ENCODE results near the gene ASTE1. TPM values are rescaled to one million over a fixed set of nuclear protein-coding genes. Genes with fewer than 3 reads are reported as not detected.

Gene ASTE1
- total and polyA plus RNA-seq, 2 of the 8 experiments (the other 6 are each of a cell fraction or from before 2014, with no cell fraction given): 6.4 TPM; not detected in 1

DNA sequence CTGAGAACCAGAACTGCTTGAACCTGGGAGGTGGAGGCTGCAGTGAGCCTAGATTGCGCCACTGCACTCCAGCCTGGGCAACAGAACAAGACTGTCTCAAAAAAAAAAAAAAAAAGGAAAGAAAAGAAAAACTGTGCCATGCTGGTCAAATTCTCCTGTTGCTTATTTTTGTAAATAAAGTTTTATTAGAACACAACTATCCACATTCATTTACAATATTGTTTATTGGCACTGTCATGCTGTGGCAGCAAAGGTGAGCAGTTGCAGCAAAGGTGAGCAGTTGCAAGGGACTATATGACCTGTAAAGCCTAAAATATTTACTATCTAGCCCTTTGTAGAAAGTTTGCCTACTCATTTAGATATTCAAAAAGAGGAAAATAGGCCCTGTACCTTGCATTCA, 18.3 kb downstream of the ASTE1 start (continued):
- TF ChIP-seq, protein P1, sequence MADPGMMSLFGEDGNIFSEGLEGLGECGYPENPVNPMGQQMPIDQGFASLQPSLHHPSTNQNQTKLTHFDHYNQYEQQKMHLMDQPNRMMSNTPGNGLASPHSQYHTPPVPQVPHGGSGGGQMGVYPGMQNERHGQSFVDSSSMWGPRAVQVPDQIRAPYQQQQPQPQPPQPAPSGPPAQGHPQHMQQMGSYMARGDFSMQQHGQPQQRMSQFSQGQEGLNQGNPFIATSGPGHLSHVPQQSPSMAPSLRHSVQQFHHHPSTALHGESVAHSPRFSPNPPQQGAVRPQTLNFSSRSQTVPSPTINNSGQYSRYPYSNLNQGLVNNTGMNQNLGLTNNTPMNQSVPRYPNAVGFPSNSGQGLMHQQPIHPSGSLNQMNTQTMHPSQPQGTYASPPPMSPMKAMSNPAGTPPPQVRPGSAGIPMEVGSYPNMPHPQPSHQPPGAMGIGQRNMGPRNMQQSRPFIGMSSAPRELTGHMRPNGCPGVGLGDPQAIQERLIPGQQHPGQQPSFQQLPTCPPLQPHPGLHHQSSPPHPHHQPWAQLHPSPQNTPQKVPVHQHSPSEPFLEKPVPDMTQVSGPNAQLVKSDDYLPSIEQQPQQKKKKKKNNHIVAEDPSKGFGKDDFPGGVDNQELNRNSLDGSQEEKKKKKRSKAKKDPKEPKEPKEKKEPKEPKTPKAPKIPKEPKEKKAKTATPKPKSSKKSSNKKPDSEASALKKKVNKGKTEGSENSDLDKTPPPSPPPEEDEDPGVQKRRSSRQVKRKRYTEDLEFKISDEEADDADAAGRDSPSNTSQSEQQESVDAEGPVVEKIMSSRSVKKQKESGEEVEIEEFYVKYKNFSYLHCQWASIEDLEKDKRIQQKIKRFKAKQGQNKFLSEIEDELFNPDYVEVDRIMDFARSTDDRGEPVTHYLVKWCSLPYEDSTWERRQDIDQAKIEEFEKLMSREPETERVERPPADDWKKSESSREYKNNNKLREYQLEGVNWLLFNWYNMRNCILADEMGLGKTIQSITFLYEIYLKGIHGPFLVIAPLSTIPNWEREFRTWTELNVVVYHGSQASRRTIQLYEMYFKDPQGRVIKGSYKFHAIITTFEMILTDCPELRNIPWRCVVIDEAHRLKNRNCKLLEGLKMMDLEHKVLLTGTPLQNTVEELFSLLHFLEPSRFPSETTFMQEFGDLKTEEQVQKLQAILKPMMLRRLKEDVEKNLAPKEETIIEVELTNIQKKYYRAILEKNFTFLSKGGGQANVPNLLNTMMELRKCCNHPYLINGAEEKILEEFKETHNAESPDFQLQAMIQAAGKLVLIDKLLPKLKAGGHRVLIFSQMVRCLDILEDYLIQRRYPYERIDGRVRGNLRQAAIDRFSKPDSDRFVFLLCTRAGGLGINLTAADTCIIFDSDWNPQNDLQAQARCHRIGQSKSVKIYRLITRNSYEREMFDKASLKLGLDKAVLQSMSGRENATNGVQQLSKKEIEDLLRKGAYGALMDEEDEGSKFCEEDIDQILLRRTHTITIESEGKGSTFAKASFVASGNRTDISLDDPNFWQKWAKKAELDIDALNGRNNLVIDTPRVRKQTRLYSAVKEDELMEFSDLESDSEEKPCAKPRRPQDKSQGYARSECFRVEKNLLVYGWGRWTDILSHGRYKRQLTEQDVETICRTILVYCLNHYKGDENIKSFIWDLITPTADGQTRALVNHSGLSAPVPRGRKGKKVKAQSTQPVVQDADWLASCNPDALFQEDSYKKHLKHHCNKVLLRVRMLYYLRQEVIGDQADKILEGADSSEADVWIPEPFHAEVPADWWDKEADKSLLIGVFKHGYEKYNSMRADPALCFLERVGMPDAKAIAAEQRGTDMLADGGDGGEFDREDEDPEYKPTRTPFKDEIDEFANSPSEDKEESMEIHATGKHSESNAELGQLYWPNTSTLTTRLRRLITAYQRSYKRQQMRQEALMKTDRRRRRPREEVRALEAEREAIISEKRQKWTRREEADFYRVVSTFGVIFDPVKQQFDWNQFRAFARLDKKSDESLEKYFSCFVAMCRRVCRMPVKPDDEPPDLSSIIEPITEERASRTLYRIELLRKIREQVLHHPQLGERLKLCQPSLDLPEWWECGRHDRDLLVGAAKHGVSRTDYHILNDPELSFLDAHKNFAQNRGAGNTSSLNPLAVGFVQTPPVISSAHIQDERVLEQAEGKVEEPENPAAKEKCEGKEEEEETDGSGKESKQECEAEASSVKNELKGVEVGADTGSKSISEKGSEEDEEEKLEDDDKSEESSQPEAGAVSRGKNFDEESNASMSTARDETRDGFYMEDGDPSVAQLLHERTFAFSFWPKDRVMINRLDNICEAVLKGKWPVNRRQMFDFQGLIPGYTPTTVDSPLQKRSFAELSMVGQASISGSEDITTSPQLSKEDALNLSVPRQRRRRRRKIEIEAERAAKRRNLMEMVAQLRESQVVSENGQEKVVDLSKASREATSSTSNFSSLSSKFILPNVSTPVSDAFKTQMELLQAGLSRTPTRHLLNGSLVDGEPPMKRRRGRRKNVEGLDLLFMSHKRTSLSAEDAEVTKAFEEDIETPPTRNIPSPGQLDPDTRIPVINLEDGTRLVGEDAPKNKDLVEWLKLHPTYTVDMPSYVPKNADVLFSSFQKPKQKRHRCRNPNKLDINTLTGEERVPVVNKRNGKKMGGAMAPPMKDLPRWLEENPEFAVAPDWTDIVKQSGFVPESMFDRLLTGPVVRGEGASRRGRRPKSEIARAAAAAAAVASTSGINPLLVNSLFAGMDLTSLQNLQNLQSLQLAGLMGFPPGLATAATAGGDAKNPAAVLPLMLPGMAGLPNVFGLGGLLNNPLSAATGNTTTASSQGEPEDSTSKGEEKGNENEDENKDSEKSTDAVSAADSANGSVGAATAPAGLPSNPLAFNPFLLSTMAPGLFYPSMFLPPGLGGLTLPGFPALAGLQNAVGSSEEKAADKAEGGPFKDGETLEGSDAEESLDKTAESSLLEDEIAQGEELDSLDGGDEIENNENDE (IDR thresholded peaks at IDR 0.05; ENCODE audit: insufficient replicate concordance, low read length): no peak
- TF ChIP-seq FOSL1 (IDR thresholded peaks at IDR 0.05; ENCODE audit: insufficient read depth, low read depth, low read length) (no peak), RAD21 (IDR thresholded peaks at IDR 0.05 in 1 of 2, conservative IDR thresholded peaks at IDR 0.05 in 1 of 2; ENCODE audit: low read depth in 2 of 2, low read length in 2 of 2) (no peak), BRCA1 (IDR thresholded peaks at IDR 0.05; ENCODE audit: low read depth, low read length) (no peak), SAP30 (IDR thresholded peaks at IDR 0.05; ENCODE audit: insufficient read depth, insufficient replicate concordance, low read length) (no peak), RBBP5 (IDR thresholded peaks at IDR 0.05; ENCODE audit: borderline replicate concordance, low read depth, low read length) (no peak), RXRA (IDR thresholded peaks at IDR 0.05; ENCODE audit: insufficient read depth, low read depth, low read length) (no peak), TCF12 (IDR thresholded peaks at IDR 0.05; ENCODE audit: low read depth, low read length) (no peak), CEBPB (IDR thresholded peaks at IDR 0.05; ENCODE audit: low read depth, low read length) (no peak), RNF2 (IDR thresholded peaks at IDR 0.05; ENCODE audit: borderline replicate concordance, low read depth, low read length, missing control alignments, poor library complexity, severe bottlenecking) (no peak), JUN (IDR thresholded peaks at IDR 0.05; ENCODE audit: low read depth, low read length) (no peak)
